Lung (tissue), 12 donors: ENCODE measurements around the gene LSP1. TPM values are rescaled to one million over a fixed set of nuclear protein-coding genes. Genes with fewer than 3 reads are reported as not detected.

Experiments
- ATAC-seq: fragments of 200-7000 bp; cut with Tn5 transposase; one replicate; pipeline ENCODE4 v1.9.1; 2020; ENCODE audit warnings: moderate number of reproducible peaks; ENCODE audit not compliant: insufficient read depth, low FRiP score
- DNase-seq, 3 donors: peaks; one replicate each; pipeline ENCODE4 v3.0.0-alpha.2; 2013 to 2017
- H3K27ac ChIP-seq, 2 donors: one replicate each; pipeline ENCODE4 v1.5.1; 2013; ENCODE audit warnings: mild to moderate bottlenecking in 2 of 2, moderate library complexity in 2 of 2, control low read depth in 1 of 2, inconsistent platforms in 1 of 2, low read depth in 1 of 2, low read length in 1 of 2
- H3K27me3 ChIP-seq, 3 donors: one replicate each; pipeline ENCODE4 v1.5.1; 2013; ENCODE audit warnings: low read length in 2 of 3; ENCODE audit not compliant: control insufficient read depth in 3 of 3, insufficient read depth in 3 of 3
- H3K36me3 ChIP-seq, 4 donors: one replicate each; pipeline ENCODE4 v1.5.1; 2013; ENCODE audit warnings: low read length in 4 of 4, mild to moderate bottlenecking in 1 of 4, moderate library complexity in 1 of 4; ENCODE audit not compliant: control insufficient read depth in 4 of 4, insufficient read depth in 4 of 4
- H3K4me1 ChIP-seq, 5 donors: one replicate each; pipeline ENCODE4 v1.5.1; 2013; ENCODE audit warnings: low read length in 5 of 5, mild to moderate bottlenecking in 2 of 5, moderate library complexity in 1 of 5; ENCODE audit not compliant: control insufficient read depth in 5 of 5, insufficient read depth in 5 of 5
- H3K4me3 ChIP-seq: one replicate; pipeline ENCODE4 v1.5.1; 2013; ENCODE audit warnings: mild to moderate bottlenecking, control low read depth, moderate library complexity
- H3K9ac ChIP-seq, 2 donors: one replicate each; pipeline ENCODE4 v1.5.1; 2013; ENCODE audit warnings: low read length in 2 of 2, control low read depth in 1 of 2; ENCODE audit not compliant: insufficient read depth in 1 of 2
- H3K9me3 ChIP-seq, 4 donors: one replicate each; pipeline ENCODE4 v1.5.1; 2013; ENCODE audit warnings: low read length in 3 of 4, mild to moderate bottlenecking in 1 of 4, moderate library complexity in 1 of 4; ENCODE audit not compliant: control insufficient read depth in 4 of 4, insufficient read depth in 3 of 4
- CTCF ChIP-seq: IDR thresholded peaks from 2 replicates; pipeline ENCODE4 v1.5.1; 2012; ENCODE audit warnings: mild to moderate bottlenecking; ENCODE audit errors: control extremely low read depth, extremely low read depth
- WGBS, 2 donors: extraction: QIAGEN DNeasy Blood & Tissue Kit; methylation state at CpG; one replicate each; pipeline ENCODE4 v1.1.7; 2013; 5-methylcytosine and 5-hydroxymethylcytosine counted together
- polyA plus RNA-seq, 2 donors: library from polyadenylated mRNA; stranded (reverse); fragments of 200-250 nt; gene quantifications; one replicate each; pipeline ENCODE4 v1.2.1, GENCODE V29; 2013
- total RNA-seq, 2 donors: library from RNA; depleted of rRNA in 1 of 2; stranded (reverse); fragments of >200 nt in 1 of 2; gene quantifications; one replicate each; pipeline ENCODE4 v1.2.1, GENCODE V29; 2014 to 2021
- donor health status: control.
- donor health status: control.
- donor health status: Bipolar disorder and iron deficiency.
- donor health status: healthy.
- donor health status: DM: yes; HTN: yes; CAD: no.

LSP1 gene
- total and polyA plus RNA-seq, 4 donors, result 44.9 to 121 (median 83.9) TPM

- TF ChIP-seq CTCF, result no peak
- DNase-seq, result no peak
Measured at GRCh38 chr11:1936072-1936780, 83.3 kb downstream of the LSP1 start.

GRCh38 chr11:1936781-1937615 is 84.1 kb downstream of the LSP1 start:
- Histone ChIP-seq H3K9ac (no peak overlapping the region), H3K9me3 (peaks cover 0 to 2% (median 0%) of the 10 kb centered on the region in 4 donors), H3K4me3 (no peak overlapping the region), H3K36me3 (no peaks in the 10 kb centered on the region), H3K27me3 (peaks cover 0 to 3% (median 0%) of the 10 kb centered on the region in 3 donors), H3K4me1 (peaks cover 0 to 9% (median 3%) of the 10 kb centered on the region in 5 donors), H3K27ac (no peak overlapping the region)
- DNase-seq (no peak), ATAC-seq (no peak)
- TF ChIP-seq CTCF, result no peak
- WGBS, 2 donors, result 91 to 96% methylated on average over 34 of the region's 34 CpGs

More at GRCh38 chr11:1936072-1936780, 83.3 kb downstream of the LSP1 start:
- peaks cover 0 to 2% (median 0%) of the 10 kb centered on the region in 4 donors for H3K9me3 ChIP-seq
- H3K4me3 ChIP-seq, result no peak overlapping the region
- no peaks in the 10 kb centered on the region for H3K36me3 ChIP-seq
- H3K27me3 ChIP-seq, result peaks cover 0 to 3% (median 0%) of the 10 kb centered on the region in 3 donors
- H3K9ac ChIP-seq, result no peak overlapping the region
- no peak overlapping the region for H3K27ac ChIP-seq
- peaks cover 0 to 16% (median 4%) of the 10 kb centered on the region in 5 donors for H3K4me1 ChIP-seq
- 92% methylated on average over 32 to 34 of the region's 34 CpGs for WGBS, 2 donors
- ATAC-seq, result no peak

GRCh38 chr11:1937616-1938342 is 84.9 kb downstream of the LSP1 start:
- no peak for TF ChIP-seq CTCF
- Histone ChIP-seq H3K27me3 (peaks cover 0 to 3% (median 0%) of the 10 kb centered on the region in 3 donors), H3K9me3 (peaks cover 0 to 2% (median 0%) of the 10 kb centered on the region in 4 donors), H3K4me3 (no peak overlapping the region), H3K4me1 (peaks cover 0 to 9% (median 3%) of the 10 kb centered on the region in 5 donors), H3K36me3 (no peaks in the 10 kb centered on the region), H3K9ac (no peak overlapping the region), H3K27ac (no peak overlapping the region)
- DNase-seq (no peak), ATAC-seq (no peak)
- WGBS, 2 donors, result 88 to 92% methylated on average over 35 of the region's 35 CpGs
